GM12873 (cell line): ENCODE data around the gene MTARC2.

Source experiments
- CTCF ChIP-seq: IDR thresholded peaks from 2 replicates; pipeline ENCODE4 v1.5.1; 2012; ENCODE audit warnings: low read depth, mild to moderate bottlenecking, moderate library complexity, low read length, control low read depth; ENCODE audit not compliant: insufficient read depth; ENCODE audit errors: missing control alignments

MTARC2 gene

DNA sequence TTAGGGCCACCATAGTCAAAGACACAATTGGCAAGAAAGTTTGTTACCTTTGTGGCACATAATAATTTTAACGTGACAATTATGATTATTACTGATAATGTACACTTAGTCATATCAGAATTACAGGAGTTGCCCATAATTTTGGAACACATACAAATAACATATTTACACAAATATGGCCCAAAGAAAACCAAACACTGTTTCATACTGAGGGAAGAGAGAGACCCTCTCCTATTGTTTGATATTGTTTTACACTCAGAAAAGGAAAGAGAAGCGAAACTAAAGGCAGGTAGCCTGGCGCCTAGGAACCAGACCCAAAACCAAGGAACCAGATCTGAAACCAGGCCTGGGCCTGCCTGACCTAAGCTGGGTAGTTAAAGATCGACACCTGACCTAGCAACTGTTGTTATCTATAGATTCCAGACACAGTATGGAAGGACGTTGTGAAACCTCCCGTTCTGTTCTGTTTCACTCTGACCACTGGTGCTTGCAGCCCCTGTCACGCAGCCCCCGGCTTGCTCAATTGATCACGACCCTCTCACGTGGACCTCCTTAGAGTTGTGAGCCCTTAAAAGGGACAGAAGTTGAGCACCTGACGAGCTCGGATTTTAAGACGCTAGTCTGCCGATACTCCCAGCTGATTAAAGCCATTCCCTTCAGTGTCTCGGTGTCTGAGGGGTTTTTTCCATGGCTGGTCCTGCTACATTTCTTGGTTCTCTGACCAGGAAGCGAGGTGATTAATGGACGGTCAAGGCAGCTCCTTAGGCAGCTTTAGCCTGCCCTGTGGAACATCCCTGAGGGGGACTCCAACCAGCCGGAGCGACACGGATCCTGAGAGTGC is 30.1 kb upstream of the MTARC2 start:
- no peak for TF ChIP-seq CTCF

DNA sequence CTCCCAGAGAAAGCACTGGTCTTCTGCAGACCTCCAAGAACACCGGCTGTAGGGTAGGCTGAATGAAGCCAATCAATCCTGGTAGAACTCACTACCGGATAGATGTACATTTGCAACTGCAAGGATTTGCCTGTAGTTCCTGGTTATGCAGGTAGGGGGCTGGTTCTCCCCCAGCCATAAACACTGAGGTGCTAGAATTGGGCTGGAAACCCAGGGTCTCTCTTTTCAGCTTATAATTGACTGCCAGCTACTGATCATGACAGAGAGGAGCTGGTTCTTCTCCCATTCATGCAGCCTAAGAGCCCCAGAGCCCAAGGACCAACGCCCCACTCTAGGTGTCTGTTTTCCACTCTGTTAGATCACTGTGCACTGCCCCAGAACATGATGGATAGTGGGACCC is 21.5 kb upstream of the MTARC2 start:
- peak; percentile 63 for TF ChIP-seq CTCF

DNA sequence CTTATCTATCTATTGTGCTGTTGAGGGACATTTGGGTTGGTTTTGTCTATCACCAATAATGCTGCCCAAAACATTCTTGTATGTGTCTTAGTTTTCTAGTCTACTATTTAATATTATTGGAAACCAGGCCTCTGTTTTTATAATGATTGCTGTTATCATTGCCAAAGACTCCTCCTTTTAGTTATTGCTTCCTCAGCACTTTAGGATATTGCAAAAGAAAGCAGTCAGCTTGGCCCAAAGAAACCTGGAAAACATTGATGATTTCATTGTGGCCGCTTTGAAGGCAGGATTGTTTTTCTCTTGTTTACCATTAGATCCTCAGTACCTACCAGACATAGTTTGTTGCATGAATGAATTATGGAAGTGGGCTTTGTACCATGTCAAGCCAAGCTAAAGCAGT is 20.6 kb upstream of the MTARC2 start:
- TF ChIP-seq CTCF = no peak

DNA sequence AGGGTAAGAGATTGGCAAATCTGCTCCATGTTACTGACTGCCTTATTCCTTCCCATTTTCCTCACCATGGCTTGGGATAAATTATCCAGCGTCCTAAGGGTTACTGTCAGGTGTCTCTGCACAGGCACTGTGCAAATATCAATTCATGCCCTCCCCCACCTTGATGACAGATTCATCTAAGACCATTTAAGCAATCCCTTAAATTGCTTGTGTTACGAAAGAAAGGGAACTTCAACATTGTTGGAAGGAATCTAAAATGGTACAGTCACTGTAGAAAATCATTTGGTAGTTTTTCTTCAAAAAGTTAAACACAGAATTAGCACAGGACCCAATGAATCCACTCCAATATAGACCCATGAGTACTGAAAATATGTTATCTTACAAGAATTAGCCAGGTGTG is 17.6 kb upstream of the MTARC2 start:
- no peak for TF ChIP-seq CTCF

GRCh38 chr1:220732137-220732536 is 16.0 kb upstream of the MTARC2 start:
- no peak for TF ChIP-seq CTCF

DNA sequence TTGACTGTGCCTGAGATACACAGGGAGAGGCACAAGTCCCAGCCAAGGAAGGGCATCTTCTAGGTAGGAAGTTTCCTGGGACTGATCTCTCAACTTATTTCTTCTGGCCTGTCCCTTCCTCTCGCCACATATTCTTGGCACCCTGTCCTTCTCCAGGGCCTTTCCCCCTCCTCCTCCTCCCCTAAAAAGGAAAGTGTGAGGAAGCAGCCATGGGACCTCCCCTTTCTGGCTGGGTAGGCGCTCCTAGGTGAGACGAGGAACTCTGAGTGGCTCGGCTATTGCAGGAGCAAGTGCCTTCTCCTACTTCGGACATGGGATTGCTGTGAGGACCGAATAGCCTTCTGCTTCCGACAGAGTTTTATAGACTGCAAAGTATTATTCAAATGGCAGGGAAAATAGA is 15.5 kb upstream of the MTARC2 start:
- TF ChIP-seq CTCF = no peak

GRCh38 chr1:220733086-220733601 is 15.0 kb upstream of the MTARC2 start:
- TF ChIP-seq CTCF = peak; percentile 82
